Measurements from ENCODE around the gene TMEM41A.

DNA sequence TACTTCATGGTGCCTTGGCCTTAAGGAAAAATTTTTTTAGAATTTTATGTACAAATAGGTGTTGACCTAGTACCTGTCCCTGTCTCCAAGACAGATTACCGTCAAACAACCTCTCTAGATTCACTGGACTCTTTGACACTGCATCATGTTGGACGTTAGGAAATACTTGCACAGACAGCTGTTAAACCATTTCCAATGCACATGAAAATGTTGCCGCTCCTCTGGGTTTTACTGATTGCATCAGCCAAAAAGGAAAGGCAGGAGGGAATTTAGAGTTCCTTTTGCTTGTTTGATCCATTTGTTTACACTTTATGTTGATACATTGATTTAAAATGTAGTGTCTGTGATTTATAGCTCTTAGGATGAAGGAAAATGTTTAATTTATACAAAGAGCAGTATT, 14.5 kb downstream of the TMEM41A start:
- TF ChIP-seq SUZ12 (IDR thresholded peaks at IDR 0.05), result no peak
- no peak for TF ChIP-seq NFRKB (IDR thresholded peaks at IDR 0.05)
- TF ChIP-seq BHLHE40 (IDR thresholded peaks at IDR 0.05; ENCODE audit: borderline replicate concordance), result no peak
- TF ChIP-seq SP1 (IDR thresholded peaks at IDR 0.05), result no peak
- TF ChIP-seq LEF1 (IDR thresholded peaks at IDR 0.05; ENCODE audit: borderline replicate concordance), result no peak
- TF ChIP-seq FOXA1 (IDR thresholded peaks at IDR 0.05), result no peak
- TF ChIP-seq ELF4 (IDR thresholded peaks at IDR 0.05), result no peak
- no peak for TF ChIP-seq FOXK2 (IDR thresholded peaks at IDR 0.05)
- no peak for TF ChIP-seq PKNOX1 (IDR thresholded peaks at IDR 0.05)
- no peak for TF ChIP-seq TARDBP (IDR thresholded peaks at IDR 0.05)
- TF ChIP-seq ZNF384 (IDR thresholded peaks at IDR 0.05), result no peak
- TF ChIP-seq L3MBTL2 (conservative IDR thresholded peaks at IDR 0.05), result no peak
- no peak for TF ChIP-seq CTBP1 (IDR thresholded peaks at IDR 0.05; ENCODE audit: borderline replicate concordance)
- TF ChIP-seq FOXM1 (IDR thresholded peaks at IDR 0.05; ENCODE audit: borderline replicate concordance), result no peak
